ENCODE measurements around the gene COL6A1.
"Not testable (repeated sequence)": the region's sequence is repeated elsewhere in the genome, so short reads cannot be mapped to it uniquely, and the experiment has no call there.

Gene COL6A1

DNA sequence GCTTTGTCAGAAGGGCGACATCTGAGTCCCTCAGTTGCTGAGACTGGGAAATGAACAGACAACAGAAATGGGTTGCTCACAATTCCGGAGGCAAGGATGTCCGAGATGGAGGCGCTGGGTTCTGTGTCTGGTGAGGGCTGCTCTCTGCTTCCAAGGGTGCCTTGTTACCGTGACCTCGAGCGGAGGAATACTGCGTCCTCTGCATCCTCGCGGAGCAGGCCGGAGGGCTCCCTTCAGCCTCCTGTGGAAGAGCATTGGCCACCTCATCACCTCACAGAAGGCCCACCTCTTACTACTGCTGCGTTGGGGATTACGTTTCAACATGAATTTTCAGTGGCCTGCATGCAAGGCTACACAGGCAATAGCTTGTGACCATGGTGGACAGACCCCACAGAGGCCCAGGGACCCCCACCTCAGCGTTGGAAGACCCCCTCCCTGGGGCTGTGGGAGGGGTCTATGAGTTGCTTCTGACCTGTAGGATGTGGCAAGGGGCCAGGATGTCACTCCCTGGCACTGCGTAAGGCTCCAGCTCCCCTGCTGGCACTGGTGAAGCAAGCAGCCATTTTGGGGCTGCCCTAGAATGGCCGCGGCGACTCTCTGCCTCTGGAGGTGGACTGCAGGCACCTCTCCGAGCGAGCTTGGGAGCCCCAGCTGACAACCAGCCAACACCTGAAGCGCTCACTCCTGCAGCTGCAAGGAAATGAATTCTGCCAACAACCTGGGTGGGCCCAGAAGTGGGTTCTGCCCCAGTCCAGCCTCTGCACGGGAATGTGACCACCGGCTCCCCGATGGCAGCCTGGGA, 36.3 kb upstream of the COL6A1 start:
- no peak for DNase-seq

DNA sequence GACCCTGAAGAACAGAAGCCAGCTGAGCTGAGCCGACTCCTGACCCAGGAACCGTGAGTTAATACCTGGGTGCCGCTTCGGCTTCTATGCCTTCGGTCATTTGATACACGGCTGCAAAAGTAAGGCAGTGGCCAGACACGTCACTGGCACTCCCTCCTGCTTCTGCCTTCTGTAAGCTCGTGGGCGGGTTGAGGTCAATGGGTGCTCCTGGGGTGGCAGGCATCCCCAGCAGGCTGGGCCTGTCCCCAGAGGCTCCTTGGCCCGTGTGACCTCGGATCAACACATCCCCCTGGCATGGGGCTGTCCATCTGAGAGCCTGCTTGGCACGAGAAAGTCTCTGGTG, 35.7 kb upstream of the COL6A1 start:
- DNase-seq = no peak

DNA sequence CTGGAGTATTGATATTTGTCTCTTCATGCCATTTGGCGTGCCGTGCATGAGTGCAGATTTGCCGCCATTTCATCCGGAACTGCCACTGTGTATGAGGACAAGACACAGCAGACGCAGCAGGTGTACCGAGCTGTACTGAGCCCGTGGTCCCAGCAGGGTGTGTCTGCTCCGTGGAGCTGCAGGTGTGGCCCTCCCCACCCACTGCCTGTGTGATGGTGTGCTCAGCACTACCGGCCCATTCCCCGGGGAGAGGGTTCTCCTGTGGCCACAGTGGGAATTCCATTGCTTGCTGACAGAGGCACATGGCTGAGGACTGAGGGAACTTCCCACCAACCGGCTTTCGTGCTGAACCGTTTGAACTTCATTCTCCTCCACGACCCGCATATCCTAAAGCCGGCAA, 34.3 kb upstream of the COL6A1 start:
- no peak for DNase-seq

DNA sequence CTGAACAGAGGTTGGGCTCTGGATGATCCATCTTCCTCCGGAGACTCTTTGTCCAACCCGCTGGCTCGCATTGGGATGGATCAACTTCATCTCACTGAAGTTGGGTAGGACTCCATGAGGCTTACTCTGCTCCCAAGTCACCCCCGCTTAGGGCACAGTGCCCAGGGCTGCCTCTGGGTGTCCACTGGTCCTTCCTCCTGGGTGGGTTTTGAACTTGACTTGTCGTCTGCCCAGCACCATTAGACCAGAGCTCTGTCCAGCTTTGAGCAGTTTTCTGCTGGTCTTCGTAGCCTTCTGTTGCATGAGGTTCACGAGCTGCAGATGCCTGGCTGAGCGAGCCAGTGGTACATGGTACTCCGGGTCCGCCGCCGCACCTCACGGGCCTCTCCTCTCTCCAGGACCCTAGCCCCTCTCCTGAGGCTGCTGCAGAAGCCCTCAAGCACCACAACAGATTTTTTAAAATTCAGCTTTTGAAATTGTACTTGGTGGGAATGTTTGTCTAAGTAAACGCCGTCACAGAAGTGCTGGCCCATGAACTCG, 33.8 kb upstream of the COL6A1 start:
- DNase-seq = no peak

DNA sequence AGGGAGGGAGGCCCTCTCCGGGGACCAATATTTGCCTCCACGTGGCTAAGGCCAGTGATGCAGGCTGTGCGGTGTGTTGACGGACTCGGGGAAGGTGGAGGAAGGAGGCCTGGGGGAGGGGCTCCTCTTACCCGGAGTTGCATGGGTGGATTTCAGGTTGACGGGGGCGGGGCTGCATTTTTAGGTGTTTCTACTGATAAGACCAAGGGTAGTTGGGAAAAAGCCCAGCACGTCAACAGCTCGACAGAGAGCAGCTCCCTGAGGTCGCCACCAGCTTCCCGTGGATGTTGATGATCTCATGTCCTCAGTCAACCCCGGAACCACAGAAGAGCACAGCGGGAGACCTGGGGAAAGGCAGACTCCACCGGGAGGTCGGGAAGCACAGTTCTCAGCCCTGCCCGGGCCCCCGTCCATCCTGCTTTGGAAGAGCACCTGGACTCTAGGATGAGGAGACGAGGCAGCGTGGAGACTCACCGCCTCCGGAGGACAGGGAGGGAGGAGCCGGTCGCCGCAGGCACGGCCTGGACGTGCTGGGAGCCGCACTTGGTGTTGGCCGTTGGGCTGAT, 32.9 kb upstream of the COL6A1 start:
- DNase-seq = no peak

DNA sequence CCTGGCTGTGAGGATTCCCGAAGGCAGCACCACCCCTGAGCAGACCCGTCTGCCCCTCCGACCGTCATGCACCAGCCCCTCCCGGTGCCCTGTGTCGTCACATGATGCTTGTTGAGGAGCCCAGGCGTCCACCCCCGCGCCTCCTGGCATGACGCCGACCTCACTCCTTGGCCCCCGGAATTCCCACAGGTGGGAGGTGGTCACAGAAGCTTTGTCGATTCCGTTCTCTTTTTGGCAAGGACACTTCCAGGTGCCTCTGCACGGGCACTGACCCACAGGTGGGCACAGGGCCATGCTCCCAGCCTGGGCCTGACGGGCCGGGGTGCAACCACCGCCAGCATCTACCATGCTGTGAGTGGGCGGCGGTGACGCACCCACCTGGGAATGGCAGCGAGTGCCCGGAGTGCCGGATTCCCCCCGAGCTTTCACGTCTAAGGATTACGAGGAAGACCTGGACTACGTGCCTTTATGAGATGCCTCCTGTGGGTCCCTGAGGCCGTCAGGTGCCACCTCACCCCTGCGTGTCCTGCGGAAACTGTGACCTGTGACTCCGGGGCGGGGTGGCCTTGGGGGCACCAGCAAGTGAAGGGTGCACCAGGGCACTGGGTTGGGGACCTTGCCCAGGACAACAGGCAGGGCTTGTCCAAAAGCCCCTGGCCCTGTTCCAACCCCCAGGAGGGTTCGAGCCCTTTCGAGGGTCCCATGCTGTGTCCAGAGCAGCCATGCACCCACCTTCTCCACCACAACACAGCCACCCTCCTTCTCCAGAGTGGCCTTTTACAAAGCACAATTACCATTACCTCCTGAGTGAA, 31.4 kb upstream of the COL6A1 start:
- DNase-seq = no peak

DNA sequence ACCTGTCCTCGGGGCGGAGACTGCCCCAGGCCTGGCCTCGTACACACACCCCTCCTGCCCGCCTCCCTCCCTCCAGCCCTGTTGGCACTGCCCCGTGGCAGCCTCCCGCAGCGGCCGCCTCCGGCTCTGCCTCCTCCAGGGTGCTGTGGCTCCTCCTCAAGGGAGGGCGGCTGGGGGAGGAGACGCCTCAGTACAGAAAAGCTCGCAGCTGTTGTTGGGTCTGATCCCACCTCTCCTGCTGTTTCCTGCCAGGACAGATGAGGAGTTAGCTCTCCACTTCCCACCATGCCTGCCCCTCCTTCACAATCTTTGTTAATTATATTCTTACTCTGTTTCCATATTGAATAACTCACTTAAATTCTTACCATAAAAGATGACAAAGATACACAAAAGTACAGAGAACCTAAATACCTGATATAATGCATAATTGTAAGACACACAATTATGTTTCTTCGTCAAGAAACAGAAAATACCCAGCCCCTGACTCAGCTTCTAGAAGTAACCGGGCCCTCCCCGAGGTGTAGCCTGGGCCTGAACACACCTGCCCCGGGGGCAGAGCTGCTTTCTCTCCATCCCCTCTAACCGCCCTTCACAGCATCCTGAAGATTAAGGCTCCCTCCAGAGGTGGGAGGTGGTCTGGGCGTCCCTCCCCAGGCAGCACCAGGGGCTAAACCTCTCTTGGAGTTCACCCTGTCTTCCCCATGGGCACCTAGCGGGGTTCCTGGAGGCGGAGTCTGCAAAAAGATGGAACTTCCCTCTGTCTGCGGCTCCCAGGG, 30.6 kb upstream of the COL6A1 start:
- no peak for DNase-seq

DNA sequence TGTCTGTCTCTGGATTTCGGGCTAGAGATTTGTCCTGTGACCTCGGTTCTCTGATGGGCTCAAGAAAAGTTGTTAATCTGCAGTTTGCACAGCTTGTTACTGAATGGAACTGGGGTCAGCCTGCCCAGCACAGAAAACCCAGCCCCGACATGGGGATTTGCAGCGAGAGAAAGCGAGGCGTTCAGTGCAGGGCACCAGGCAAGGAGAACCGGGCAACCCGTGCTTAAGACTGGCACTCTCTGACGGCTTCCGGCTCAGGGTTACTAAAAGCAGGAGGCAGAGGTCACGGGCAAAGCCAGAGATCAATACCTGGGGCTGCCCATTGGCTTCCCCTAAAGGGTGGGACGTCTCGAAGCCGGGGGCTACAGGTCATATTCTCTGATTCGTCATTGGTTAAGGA, 29.9 kb upstream of the COL6A1 start:
- DNase-seq = no peak

DNA sequence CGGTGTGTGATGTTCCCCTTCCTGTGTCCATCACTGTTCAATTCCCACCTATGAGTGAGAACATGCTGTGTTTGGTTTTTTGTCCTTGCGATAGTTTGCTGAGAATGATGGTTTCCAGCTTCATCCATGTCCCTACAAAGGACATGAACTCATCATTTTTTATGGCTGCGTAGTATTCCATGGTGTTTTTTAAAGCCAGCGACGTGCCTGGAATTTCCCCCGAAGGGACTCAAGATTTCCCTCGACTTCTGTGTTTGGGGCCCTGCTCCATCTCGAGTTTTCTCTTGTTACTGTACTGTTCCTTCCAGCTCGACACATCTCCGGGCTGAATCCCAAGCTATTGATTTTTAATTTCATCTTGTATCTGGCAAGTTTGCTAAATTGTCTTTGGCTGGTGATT, 29.0 kb upstream of the COL6A1 start:
- DNase-seq = not testable (repeated sequence)

DNA sequence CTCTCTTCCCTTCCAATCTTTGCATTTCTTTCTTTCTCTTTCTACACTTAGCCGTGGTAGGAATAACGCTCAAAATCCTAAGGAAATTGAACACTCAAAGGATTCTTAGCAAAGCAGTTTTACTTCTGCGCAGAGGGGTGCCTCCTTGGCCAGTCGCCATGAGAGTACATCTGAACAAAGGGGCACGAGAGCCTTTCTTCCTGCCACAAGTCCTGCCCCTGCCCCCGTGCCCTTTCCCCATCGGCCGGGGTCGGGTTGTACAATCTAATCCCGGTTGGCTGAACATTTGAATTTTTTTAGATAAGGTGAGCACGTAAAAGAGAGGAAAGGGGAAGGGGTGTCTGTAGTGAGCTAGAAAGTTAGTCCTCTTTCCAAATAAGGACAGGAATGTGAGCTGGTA, 28.6 kb upstream of the COL6A1 start:
- no peak for DNase-seq

DNA sequence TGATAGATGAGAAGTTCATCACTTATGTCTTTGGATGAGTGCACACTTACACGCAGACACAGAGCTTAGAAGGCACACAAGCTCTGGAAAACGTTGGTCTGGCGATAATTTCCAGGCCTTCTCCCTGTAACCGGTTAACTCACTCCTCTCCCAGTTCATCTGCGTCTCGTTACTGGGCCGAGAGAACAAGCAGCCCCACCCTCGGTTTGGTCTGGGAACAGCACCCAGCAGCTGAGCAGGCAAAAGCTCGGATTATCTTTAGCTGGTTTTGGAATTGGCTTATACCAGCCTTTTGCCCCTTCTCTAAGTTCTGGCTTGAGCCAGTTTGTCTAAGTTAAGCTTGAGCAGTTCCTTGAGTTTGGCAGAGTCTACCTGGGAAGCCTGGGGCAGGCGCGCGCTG, 27.3 kb upstream of the COL6A1 start:
- DNase-seq = no peak

DNA sequence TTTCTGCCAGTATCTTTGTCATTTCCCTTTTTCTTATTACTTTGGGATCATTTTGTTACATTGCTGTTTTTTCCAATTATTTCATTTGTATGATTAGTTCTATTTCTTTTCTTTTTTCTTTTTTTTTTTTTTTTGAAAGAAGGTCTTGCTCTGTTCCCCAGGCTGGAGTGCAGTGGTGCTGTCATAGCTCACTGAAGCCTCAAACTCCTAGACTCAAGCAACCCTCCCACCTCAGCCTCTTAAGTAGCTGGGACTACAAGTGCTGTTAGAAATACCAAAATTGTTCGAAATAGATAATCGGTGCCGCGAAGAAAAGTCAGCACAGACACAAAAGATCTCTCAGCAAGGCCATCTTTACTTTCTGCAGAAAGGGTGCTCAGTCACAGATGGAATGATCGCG, 26.6 kb upstream of the COL6A1 start:
- no peak for DNase-seq

DNA sequence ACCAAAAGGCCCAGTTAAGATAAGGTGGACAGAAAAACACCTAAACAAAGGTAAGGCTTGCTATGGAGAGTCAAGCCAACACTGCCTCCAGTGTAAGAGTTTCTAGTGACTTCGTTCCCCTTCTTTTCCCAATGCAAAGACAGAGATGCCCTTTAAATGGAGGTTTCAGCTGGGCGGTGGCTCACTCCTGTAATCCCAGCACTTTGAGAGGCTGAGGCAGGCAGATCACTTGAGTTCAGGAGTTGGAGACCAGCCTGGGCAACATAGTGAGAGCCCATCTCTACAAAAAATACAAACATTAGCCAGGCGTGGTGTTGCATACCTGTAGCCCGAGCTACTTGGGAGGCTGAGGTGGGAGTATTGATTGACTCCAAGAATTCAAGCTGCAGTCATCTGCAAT, 24.0 kb upstream of the COL6A1 start:
- no peak for DNase-seq

DNA sequence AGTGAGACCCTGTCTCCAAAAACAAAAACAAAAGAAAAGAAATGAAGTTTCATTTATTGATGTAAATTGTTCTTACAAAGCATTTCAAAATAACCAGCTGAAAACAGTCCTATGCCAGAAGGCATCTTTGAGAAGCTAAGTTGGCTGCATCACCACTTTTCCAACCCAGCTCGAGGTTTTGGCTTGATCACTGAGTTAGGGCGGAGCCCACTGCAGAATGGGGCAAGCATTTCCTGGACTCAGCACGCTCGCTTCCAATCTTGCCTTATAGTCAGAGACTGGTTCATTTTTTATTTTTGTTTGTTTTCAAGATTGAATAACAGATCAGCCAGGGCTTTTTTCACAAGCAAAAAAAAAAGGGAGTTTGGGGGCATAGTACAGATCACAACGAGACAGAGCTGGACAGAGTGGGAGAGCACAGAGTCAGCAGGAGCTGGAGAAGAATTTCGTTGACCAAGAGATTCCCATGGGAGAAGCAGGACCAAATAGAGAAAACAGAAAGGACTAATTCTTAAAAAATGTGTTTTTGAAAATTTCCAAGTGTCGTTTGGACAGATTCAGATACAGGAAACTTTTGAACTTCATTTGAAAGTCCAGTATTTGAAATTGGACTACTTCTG, 23.5 kb upstream of the COL6A1 start:
- DNase-seq = no peak

DNA sequence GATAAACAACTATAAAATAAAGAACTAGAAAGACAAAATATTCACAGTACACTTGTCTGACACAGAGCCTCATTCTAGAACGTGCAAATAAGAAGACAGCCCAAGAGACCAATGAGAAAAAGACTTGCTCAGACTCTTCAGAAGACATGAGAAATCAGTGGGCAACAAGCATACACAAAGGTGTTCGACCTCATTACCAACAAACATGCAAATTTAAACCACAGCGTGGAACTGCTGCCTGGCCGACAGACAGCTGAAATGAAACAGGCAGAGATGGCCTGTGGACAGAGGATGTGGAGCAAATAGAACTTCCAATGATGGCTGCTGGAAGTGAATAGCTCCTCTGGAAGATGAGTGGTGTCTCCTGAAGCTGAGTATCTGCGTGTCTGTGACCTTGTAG, 22.4 kb upstream of the COL6A1 start:
- DNase-seq = no peak

DNA sequence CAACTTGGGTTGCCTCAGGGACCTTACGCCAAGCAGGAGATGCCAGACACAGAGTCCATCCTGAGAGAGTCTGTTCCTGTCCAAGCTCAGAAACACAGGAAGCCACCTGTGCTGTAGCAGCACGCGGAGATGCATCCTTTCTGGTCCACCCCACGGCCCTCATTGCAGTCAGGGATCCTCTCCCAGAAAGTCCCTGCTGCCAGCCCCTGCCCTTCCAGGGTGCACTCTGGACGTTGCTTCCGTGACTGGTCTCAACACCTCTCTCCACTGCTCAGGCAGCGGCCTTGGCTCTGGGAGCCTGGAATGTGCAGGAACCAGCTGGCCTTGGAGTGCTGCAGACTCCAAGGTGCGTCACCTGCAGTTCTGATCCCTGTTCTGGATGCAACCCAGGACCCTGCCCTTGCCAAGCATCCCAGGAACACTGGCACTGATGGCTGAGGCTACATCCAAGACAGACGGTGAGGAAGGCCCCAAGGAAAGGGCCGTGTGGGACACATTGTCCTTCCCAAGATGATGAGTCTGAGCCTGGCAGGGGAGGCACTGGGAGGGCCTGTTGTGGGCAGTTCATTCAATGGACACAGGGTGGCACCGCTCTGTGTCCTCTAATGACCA, 21.7 kb upstream of the COL6A1 start:
- no peak for DNase-seq

DNA sequence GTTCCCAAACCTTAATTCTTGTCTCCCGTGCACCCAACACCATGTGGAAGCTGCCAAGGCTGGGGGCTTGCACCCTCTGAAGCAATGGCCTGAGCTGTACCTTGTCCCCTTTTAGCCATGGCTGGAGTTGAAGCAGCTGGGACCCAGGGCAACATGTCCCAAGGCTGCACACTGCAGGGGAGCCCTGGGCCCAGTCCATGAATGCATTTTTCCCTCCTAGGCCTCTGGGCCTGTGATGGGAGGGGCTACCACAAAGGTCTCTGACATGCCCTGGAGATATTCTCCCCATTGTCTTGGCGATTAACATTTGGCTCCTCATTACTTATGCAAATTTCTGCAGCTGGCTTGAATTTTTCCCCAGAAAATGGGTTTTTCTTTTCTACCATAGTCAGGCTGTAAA, 20.2 kb upstream of the COL6A1 start:
- not testable (repeated sequence) for DNase-seq

DNA sequence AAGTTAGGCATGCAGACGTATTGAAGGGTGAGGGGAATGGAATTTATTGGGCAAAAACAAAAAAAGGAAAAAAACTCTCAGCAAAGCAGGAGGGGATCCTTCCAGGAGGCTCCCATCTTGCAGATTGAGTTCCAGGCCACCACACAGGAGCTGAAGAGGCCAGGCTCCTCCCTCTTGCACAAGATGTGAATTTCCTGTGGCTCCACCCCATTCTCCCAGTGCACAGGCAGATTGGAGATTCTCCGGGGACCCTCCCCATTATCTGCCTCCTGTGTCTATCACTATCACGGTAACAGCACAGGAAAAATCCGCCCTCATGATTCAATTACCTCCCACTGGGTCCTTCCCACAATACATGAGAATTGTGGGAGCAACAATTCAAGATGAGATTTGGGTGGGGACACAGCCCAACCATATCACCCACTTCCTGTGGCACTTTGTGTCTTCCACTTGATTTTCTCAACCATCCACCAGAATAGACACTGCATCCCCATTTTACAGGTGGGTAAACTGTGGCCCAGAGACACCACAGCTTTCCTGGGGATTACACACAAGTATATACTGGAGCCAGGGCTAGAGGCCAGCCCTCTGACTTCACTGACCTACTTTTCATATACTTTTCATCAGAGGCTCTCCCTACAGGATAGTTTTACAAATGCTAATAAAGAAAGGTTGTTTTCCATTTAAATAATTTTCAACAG, 18.9 kb upstream of the COL6A1 start:
- no peak for DNase-seq

DNA sequence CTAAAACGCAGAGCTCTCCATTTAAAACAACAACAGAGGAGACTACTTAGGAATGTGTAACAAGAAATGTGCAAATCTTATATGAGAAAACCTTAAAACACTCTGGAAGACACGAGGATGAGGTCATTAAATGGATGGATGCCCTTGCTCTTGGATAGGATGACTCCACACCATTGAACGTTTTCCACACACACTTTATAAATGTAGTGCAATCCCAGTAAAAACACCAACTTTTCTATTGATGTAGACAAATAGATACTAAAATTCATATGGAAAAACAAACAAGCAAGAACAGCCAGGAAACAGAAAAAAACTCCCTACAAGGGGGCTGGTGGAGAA, 18.4 kb upstream of the COL6A1 start:
- DNase-seq = no peak

DNA sequence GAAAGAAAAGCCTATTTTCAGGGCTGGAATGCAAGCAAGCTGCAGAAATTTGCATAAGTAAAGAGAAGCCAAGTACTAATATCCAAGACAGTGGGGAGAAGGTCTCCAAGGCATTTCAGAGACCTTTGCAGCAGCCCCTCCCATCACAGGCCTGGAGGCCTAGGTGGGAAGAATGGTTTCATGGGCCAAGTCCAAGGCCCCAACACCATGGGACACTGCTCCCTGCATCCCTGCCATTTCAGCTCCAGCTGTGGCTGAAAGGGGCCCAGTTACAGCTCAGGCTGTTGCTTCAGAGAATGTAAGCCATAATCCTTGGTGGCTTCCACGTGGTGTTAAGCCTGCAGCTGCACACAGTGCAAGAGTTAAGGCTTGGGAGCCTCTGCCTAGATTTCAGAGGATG, 16.9 kb upstream of the COL6A1 start:
- no peak for DNase-seq

DNA sequence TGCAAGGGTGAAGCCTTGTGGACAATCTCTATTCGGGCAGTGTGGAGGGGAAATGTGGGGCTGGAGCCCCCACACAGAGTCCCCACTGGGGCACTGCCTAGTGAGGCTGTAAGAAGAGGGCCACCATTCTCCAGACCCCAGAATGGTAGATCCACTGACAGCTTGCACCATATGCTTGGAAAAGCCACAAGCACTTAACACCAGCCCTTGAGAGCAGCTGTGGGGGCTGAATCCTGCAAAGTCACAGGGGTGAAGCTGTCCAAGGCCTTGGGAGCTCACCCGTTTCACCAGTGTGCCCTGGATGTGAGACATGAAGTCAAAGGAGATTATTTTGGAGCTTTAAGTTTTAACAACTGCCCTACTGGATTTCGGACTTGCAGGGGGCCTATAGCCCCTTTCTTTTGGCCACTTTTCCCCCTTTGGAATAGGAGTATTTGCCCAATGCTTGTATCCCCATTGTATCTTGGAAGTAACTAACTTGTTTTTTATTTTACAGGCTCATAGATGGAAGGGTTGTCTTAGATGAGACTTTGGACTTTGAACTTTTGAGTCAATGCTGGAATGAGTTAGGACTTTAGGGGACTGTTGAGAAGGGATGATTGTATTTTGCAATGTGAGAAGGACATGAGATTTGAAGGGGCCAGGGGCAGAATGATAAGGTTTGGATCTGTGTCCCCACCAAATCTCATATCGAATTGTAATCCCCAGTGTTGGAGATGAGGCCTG, 16.3 kb upstream of the COL6A1 start:
- no peak for DNase-seq
